ENCODE results near the gene NPAS3. TPM values are rescaled to one million over a fixed set of nuclear protein-coding genes. Genes with fewer than 3 reads are reported as not detected.

The NPAS3 gene
- total and polyA plus RNA-seq, 2 of the 13 experiments (the other 11 are each of a cell fraction or from before 2014, with no cell fraction given) = not detected

GRCh38 chr14:32977913-32978312 is 39.2 kb downstream of the NPAS3 start:
- no peaks in the 10 kb centered on the region for H3K4me1 ChIP-seq (ENCODE audit: insufficient read depth, low read length)
- no peak for ATAC-seq
- CTCF ChIA-PET (ENCODE audit: low intra/inter-chr PET ratio, low total read pairs) = no interaction called here
- no peak overlapping the region for H3K27ac ChIP-seq (ENCODE audit: extremely low read length, insufficient read depth, low read length)
- in situ Hi-C loops (cut with HindIII; ENCODE audit: extremely low pct_ligation_motif_present, low pct_unique_long_range_greater_than_20kb) (no loop called here), intact Hi-C loops (cut with micrococcal nuclease; ENCODE audit: unreplicated experiment) (no loop called here)
- no peaks in the 10 kb centered on the region for H3K27me3 ChIP-seq (ENCODE audit: control insufficient read depth in 1 of 2, insufficient read depth in 2 of 2, low read length in 2 of 2)
- no peaks in the 10 kb centered on the region for H3K9me3 ChIP-seq (ENCODE audit: low read length)
- no peak overlapping the region for H3K4me3 ChIP-seq (replicated peaks in 1 of 3; ENCODE audit: insufficient read depth in 1 of 3, low read depth in 2 of 3, low read length in 3 of 3)
- no peak for DNase-seq (ENCODE audit: low spot score)
- no peak for FAIRE-seq
- H3K79me2 ChIP-seq (ENCODE audit: insufficient read depth, low read length) = no peaks in the 10 kb centered on the region
- no peak overlapping the region for H3K4me2 ChIP-seq (ENCODE audit: low read depth, low read length)
- no peak overlapping the region for H2AFZ ChIP-seq (ENCODE audit: low read length)
- no peaks in the 10 kb centered on the region for H3K36me3 ChIP-seq (replicated peaks in 1 of 2; ENCODE audit: control insufficient read depth in 1 of 2, insufficient read depth in 2 of 2, low read length in 2 of 2)
- 11% methylated on average over 2 of the region's 2 CpGs for WGBS (ENCODE audit: low lambda C conversion rate)
- TF ChIP-seq ZMAT3 (CRISPR knock-in tag; conservative IDR thresholded peaks at IDR 0.05) (no peak), THYN1 (CRISPR knock-in tag; IDR thresholded peaks at IDR 0.05; ENCODE audit: borderline replicate concordance, low read depth) (no peak), ZNF670 (CRISPR knock-in tag; IDR thresholded peaks at IDR 0.05; ENCODE audit: borderline replicate concordance) (no peak), ZNF792 (CRISPR knock-in tag; IDR thresholded peaks at IDR 0.05) (no peak), TOE1 (CRISPR knock-in tag; IDR thresholded peaks at IDR 0.05) (no peak), ZNF615 (CRISPR knock-in tag; IDR thresholded peaks at IDR 0.05; ENCODE audit: borderline replicate concordance) (no peak), ELF4 (CRISPR knock-in tag; IDR thresholded peaks at IDR 0.05; ENCODE audit: borderline replicate concordance) (no peak), ETV6 (CRISPR knock-in tag; conservative IDR thresholded peaks at IDR 0.05) (no peak)
- TF ChIP-seq, protein P1, sequence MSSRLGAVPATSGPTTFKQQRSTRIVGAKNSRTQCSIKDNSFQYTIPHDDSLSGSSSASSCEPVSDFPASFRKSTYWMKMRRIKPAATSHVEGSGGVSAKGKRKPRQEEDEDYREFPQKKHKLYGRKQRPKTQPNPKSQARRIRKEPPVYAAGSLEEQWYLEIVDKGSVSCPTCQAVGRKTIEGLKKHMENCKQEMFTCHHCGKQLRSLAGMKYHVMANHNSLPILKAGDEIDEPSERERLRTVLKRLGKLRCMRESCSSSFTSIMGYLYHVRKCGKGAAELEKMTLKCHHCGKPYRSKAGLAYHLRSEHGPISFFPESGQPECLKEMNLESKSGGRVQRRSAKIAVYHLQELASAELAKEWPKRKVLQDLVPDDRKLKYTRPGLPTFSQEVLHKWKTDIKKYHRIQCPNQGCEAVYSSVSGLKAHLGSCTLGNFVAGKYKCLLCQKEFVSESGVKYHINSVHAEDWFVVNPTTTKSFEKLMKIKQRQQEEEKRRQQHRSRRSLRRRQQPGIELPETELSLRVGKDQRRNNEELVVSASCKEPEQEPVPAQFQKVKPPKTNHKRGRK (CRISPR knock-in tag; IDR thresholded peaks at IDR 0.05) = no peak
- no peaks in the 10 kb centered on the region for H4K20me1 ChIP-seq (ENCODE audit: insufficient read depth, low read length)
- POLR2A ChIA-PET = no interaction called here
- H3K9ac ChIP-seq (ENCODE audit: insufficient read depth, low read depth, low read length) = no peak overlapping the region
- BruUV-seq (replicated peaks) = no TSS peak

All from HepG2 (cell line).